GM12872 (cell line): ENCODE measurements around the gene CKM.

Experiments used
- CTCF ChIP-seq: IDR thresholded peaks from 3 replicates; pipeline ENCODE4 v1.5.1; 2011; ENCODE audit warnings: low read depth, mild to moderate bottlenecking, low read length, moderate library complexity; ENCODE audit not compliant: insufficient read depth

CKM gene

DNA sequence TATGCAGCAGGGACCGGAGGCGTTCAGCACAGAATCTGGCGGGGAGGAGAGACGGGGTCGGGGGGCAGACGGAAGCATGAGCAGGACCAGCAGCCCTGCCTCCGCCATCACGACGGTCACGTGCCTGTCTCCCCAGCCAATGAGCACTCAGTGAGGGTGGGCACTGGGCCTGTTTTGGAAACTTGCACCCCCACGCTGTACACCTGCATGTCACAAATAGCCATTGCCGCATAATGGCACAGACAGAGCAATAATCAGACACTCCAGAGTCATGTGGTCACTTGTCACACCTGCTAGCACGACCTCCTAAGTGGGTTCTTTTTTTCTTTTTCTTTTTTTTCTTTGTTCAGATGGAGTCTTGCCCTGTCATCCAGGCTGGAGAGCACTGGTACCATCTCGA, 38.9 kb upstream of the CKM start:
- no peak for TF ChIP-seq CTCF

- TF ChIP-seq CTCF = no peak
Observed at GRCh38 chr19:45358213-45358792, 35.6 kb upstream of the CKM start.

GRCh38 chr19:45357445-45357783, 34.7 kb upstream of the CKM start:
- TF ChIP-seq CTCF = no peak

DNA sequence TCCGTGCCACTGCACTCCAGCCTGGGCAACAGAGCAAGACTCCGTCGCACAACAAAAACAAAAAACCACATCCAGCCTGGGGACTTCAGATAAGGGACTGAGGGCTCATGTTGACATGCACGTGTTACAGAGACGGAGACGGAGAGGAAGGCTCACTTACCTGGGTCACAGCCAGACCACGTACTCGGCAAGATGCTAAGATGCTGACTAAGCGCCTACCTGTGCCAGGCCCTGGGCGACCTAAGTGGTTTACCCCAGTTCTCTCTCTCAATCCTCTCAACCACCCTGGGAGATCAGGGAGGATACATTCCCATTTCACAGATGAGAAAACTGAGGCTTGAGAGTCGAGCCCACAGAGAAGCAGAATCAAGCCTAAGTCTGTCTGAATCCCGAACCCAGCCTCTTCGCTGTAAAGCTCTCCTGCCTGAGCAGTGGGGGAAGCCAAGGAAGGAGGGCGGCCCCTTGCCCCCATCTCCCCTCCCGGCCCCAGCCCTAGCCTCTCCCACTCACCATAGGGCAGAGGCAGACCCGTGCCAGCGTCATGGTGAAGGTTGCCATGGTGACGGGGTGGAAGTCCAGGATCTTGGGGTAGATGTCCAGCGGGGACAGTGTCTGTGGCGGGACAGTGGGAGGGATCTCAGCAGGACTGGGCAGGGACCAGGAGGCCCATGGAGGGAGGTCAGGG, 34.2 kb upstream of the CKM start:
- TF ChIP-seq CTCF = no peak

GRCh38 chr19:45355910-45356309, 33.2 kb upstream of the CKM start:
- no peak for TF ChIP-seq CTCF

DNA sequence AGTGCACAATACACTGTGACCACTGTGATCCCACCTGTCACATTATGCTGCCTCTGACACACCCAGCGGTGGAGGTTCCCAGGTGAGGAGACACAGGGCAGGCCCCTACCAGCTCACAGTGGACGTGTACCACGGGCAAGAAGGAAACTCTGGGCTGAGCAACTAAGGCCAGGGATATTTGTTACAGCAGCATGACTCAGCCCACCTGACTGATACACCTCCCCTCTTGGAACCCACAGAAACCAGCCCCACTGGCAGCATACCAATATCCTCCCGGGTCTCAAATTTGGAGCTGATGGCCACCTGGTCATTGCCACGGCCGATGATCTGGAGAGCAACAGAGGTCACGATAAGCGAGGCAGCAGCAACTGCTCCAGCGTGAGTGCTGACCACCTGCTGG, 32.7 kb upstream of the CKM start:
- TF ChIP-seq CTCF = no peak

GRCh38 chr19:45354241-45354842, 31.7 kb upstream of the CKM start:
- no peak for TF ChIP-seq CTCF
